SIG-M5 (cell line): ENCODE results near the gene TBCEL.
"Not testable (repeated sequence)": the region's sequence is repeated elsewhere in the genome, so short reads cannot be mapped to it uniquely, and the experiment has no call there.

ENCODE experiments used
- DNase-seq: peaks from one replicate; lab custom pipeline; 2025; lab: John Stamatoyannopoulos, UW

The TBCEL gene

DNA sequence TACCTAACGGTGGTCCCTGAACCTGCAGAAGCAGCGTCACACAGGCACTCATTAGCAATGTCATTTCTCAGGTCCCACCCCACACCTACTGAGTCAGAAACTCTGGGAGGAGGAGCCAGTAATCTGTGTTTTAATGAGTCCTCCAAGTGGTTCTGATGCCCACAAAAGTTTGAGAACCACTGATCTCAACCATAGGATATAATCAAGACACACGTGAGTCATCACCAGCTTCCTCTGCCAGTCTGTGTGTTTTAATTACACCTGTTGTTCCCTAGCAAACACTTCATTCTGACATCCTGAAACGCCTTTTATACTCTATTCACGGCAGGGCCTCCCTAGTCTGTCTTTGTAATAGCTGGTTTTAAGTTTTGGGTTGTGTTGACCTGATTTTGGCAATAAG lies 82.9 kb downstream of the TBCEL start:
- no peak for DNase-seq

DNA sequence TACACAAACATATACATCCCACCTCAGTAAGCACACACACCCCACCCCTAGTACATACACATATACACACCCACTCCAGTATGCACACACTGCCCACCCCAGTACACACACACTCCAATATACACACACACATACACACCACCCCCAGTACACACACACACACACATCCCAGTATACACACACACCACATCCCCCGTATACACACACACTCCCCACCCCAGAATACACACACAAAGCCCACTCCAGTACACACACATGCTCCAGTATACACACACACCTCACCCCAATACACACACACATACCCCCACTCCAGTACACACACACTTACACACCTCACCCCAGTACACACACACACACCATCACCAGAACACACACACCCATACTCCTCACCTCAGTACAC lies 84.5 kb downstream of the TBCEL start:
- no peak for DNase-seq

DNA sequence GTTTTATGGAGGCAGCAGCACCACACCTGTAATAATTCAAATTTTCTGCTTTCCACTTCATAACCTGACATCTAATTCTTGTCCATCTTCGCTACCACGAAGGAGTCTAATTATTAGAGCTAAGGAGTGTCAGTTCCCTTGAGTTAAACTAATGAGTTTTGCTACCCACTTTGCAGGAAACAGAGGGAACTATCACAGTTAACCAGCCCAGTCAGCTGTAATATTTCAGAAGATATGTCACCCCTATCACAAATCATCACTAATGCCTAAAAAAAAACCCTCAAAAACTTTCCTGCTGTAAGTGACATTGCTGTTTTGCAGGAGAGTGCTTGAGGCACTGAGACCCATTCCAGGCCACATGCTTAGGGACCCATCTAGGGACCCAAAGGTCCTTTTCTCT lies 85.6 kb downstream of the TBCEL start:
- DNase-seq: no peak

DNA sequence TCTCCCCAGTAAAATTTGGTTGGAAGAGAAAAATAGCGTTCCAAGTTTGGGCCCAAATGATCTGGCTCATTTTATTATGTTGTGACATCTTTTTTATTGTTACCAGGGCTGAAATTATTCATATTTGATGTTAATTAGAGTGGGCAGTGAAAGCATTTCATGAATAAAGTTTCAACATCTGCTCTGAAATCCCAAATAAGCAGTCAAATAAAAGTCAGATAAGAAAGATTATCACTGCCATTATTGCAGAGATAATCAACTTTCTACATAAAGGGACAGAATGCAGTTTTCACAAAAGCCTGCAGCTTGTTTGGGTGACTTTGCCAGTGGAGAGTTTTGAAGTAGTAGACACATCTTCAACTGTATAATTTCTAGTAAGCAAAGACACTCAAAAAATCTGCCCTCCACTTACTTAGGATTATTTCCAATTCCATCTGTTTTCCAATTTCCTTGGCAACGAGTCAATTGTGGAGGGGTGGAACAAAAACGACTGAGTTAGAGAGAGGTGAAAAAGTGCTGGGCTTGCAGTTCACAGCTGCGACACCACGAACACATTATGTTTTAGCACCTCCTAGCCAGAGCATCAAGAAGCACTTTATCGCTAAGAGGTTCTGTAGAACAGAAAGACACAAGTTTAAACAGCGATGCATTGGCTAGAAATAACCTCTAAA lies 86.1 kb downstream of the TBCEL start:
- DNase-seq: no peak

DNA sequence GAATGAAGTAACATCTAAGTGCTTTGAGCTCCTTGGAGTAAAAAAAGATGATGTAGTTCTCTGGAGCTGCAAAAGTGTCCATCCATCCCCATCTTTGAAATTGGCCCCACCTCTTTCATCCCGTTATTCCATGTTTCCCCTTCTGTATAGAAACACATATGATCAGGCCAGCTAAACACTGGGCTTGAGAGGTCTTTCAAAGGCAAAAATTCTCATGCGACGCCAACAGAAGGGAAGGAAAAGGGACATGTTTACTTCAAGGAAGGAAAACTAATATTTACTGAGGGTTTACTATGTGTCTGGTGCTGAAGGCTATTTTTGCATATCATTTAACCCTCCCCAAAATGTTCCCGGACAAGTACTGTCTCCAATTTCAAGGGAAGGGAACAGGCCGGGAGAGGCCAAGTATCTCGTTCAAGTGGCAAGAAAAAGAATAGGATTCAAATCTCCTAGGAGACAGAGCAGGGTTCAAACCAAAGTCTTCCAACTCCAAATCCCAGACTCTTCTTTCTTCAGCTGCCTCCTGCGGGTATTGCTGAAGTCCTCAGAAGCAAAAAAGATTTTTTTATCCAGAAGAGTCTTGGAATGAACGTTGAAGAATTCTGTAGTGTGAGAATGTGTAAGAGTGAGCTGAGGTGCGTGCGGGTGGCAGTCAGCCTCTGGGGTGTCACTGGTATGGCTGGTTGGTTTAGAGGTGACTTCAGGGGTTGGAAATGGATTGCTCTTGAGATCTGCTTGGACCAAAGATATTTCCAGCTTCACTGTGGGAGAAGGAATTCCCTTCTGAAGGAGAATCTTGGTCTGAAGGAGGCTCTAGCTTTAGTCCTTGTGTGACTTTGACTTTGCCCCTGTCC lies 87.2 kb downstream of the TBCEL start:
- DNase-seq: no peak

DNA sequence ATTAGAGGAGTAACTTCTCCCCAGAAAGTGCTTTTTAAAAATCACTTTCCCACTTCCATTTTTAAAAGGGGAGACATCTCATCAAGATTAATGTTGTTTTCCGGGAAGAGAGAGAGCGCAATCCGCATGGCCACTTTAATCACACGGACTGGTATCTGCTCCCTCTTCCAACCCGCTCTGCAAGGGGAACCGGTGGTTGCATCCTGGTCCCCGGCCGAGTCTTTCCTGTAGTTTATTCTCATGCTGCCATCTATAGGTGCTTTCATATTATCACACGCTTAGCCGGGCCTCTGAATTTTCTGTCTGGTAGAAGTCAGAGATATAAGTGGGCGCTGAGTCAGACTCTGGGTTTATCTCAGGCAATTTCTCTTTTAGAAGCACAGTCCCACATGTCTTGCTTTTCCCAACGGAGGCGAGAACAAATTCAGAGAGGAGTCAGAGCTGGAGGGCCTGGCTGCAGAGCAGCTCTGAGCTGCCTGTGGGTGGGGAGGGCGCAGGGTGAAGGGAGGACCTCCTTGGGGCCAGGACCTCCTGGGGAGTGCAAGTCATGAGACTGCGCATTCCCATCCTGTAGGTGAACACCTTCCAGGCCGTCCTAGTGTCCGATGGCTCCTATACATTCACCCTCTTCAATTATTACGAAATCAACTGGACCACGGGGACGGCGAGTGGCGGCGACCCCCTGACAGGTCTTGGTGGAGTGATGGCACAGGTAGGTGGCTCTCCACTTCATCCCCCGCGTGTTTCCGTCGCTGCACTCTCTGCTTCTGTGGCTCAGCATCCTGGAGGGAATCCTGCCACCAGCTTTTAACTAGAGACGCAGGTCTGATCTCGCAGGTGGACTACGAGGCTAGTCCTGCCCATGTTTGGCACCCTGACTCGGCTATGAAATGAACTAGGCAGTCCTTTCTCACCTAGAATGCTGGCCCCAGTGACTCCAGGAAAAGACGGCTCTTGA lies 88.9 kb downstream of the TBCEL start:
- no peak for DNase-seq

DNA sequence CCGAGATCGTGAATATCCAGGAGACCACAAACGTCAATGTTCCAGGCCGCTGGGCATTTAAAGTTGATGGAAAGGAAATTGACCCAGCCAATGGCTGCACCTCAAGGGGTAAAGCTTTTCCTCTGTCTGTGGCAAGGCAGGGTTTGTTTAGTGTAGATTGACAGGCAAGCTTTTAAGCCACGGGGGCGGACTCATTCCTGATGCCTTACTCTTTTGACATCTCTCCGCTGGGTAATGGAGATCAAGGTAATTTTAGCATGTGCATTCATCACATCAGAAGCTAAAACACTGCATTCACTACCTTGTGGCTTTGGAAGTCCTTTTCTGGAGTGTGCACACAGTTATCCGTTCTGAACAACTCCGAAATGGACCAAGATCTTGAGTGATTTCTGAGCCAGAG lies 89.7 kb downstream of the TBCEL start:
- no peak for DNase-seq

DNA sequence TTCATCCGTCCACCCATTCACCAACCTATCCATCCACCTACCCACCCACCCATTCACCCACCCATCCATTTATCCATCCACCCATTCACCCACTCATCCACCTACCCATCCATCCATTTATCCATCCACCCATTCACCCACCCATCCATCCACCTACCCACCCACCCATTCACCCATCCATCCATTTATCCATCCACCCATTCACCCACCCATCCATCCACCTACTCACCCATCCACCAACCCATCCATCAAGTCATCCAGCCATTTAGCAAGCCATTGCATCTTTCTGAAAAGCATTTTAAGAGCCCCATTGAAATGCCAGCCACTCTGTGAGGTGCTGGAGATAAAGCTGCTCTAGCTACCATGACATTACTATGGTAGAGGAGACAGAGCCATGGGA lies 91.1 kb downstream of the TBCEL start:
- DNase-seq: not testable (repeated sequence)

DNA sequence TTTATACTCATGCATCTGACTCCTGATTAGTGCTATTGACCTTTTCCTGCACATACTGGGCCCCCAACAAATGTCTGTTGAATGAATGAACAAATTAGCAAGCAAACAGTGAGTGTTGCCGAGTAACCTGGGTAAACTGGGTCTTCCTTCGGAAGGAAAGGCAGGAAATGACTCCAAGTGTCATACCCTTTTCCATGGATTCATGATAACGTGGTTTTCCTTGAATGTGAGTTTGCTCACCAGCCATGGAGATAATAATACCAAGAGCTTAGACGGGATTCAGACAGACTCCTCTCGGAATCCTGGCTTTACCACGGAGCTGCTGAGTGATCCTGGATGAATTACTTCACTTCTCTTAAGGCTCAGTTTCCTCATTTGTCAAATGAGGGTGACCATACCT lies 93.9 kb downstream of the TBCEL start:
- no peak for DNase-seq

DNA sequence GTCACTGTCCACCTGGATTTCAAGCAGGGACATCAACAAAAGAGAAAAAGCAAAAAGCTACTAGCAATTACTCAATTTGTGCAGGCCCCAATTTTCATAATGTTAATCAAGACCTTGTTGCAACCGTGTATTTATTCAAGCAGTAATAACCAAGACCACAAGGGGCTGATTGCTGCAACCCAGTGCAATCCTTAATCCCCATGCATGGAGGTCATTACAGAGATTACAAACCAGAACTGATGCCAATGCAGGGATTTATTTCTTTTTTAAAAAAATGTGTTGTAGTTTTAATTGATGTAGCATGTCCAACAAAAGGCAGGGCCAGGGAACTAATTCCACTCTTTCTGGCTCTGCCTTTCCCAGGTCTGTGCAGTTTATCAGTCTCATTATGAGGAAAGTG lies 95.5 kb downstream of the TBCEL start:
- DNase-seq: no peak

DNA sequence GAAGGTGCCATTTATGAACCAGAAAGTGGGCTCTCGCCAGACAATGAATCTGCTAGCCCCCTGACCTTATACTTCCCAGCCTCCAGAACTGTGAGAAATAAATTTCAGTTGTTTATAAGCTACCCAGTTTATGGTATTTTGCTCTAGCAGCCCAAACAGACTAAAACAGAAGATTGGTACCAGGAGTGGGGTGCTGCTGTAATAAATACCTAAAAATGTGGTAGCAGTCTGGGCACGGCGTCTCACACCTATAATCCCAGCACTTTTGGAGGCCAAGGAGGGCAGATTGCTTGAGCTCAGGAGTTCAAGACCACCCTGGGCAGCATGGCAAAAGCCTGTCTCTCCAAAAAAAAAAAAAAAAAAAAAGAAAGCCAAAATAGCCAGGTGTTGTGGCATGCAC lies 98.4 kb downstream of the TBCEL start:
- DNase-seq: no peak

DNA sequence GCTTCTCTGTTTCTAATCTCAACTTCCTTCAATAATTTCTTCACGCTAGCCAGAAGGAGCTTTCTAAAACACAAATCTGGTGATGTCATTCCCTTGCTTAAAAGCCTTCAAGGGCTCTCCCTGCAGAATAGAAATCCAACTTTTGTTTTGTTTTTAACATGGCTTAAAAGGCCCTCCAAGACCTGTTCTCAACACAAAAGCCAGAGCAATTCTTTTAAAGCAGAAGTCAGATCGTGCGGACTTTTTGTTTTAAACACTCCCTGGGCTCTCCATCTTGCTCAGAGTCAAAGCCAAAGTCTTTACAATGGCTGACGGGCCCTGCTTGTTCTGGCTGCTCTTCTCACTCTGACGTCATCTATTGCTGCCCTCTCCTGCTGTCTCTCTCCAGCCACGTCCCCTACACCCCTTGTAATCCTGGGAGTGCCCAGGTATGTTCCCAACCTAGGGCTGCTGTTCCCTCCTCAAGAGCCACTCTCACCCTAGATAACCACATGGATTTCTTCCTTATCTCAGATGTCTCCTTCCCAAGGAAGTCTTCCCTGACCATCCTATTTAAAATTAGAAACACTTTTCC lies 99.7 kb downstream of the TBCEL start:
- no peak for DNase-seq

DNA sequence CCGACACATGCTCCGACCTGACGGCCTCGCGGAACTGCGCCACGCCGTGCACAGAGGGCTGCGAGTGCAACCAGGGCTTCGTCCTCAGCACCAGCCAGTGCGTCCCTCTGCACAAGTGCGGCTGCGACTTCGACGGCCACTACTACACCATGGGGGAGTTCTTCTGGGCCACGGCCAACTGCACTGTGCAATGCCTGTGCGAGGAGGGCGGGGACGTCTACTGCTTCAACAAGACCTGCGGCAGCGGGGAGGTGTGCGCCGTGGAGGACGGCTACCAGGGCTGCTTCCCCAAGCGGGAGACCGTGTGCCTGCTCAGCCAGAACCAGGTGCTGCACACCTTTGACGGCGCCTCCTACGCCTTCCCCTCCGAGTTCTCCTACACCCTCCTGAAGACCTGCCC lies 103.9 kb downstream of the TBCEL start:
- DNase-seq: no peak

DNA sequence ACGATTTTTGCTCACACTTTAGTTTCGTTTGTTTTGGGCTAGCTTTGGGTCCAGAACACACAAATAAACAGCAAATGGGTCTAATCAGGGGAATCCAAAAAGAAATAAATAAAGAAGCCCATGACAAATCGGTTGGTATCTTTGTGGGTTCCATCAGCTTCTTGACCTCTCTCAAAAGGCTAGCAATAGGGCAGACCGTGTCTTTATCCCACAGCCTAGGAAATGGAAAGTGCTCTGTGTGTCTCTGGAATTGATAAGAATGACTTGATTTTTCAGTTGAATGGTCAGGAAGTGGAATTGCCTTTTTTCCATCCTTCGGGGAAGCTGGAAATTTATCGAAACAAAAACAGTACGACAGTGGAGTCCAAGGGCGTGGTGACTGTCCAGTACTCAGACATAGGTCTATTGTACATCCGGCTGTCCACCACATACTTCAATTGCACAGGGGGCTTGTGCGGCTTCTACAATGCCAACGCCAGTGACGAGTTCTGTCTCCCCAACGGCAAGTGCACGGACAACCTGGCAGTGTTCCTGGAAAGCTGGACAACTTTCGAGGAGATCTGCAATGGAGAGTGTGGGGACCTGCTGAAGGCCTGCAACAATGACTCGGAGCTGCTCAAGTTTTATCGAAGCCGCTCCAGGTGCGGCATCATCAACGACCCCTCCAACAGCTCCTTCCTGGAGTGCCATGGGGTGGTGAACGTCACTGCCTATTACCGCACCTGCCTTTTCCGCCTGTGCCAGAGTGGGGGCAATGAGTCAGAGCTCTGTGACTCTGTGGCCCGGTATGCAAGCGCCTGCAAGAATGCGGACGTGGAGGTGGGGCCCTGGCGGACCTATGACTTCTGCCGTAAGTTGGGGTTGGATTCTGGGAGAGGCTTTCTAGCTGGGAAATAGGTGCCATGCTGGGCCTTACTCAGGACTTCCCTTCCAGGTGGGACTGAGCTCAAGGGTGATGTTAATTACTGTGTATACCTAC lies 105.7 kb downstream of the TBCEL start:
- no peak for DNase-seq

DNA sequence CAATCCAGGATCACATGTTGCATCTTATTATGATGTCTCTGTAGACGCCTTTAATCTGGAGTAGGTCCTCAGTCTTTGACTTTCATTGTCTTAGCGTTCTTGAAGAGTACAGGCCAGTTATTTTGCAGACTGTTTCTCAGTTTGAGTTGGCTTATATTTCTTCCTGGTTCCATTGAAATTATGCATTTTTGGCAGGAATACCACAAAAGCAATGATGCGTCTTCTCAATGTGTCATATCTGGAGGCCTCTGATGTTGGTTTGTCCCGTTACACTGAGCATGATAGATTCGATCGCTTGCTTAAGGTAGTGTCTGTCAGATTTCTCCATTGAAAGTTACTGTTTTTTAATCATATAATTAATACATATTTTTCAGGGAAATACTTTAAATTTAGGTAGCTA lies 107.8 kb downstream of the TBCEL start:
- no peak for DNase-seq

DNA sequence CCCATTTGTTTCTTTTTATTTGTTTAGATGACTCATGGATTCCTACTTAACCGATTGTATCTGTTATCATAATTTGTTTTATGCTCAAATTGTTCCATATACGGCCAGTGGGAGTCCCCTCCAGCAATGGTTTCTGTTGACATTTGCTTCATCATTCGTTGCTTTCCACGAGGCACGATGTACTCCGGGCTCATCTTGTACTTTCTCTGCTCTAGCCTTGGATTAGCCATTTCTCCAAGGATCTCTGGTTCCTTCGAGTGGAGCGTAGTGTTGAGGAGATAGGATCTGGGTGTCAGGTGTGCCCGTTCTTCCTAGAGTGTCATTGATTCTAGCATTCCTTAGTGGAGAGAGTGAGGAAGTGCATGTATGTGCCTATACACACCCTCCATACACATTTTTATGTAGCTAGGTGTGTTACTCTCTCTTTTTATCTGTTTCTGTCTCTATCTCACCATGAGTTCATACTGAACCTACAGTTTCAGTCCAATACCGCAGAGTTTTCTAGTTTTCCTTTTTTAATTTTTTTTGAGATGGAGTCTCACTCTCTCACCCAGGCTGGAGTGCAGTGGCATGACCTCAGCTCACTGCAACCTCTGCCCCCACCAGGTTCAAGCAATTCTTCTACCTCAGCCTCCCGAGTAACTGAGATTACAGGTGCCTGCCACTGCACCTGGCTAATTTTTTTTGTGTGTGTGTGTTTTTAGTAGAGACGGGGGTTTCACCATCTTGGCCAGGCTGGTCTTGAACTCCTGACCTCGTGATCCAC lies 108.5 kb downstream of the TBCEL start:
- no peak for DNase-seq

DNA sequence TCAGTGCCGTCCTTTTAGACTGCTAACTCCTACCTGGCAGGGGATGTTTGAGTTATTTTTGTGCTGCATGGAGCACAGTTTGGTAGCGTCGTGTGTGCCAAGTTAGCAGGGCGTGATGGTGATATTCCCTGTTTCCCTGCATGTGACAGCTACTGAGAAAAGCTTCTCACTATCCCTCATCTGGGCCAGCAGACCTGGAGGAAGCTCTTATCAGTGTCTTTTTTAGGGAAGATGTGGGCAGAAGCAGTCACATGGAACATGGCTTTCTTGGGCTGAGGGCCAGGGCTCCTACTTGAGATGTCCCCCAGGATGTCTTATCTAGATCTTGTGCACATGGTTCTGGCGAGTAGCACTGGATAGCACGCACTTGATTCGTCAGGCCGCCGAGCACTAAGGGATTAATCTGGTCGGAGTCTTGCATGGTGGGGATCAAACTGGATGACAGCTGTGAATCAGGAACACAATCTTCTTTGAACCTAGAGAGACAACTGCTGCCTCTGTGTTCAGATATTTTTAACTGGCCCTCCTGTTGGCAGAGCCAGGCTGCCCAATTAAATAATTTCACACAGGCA lies 110.9 kb downstream of the TBCEL start:
- no peak for DNase-seq

DNA sequence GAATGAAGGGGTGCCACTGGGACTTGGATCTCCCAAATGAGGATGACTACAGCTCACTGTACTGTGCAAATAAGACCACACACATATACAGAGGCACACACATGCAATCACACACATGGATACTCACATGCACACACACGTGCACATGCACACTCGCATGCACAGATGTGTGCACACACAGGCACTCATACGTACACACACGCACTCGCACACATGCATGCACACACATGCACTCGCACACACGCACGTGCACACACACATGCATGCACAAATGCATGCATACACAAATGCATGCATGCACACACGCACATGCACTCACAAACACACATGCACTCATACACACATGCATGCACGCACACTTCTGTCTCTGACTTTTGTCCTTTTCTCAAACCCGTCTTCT lies 113.1 kb downstream of the TBCEL start:
- no peak for DNase-seq

DNA sequence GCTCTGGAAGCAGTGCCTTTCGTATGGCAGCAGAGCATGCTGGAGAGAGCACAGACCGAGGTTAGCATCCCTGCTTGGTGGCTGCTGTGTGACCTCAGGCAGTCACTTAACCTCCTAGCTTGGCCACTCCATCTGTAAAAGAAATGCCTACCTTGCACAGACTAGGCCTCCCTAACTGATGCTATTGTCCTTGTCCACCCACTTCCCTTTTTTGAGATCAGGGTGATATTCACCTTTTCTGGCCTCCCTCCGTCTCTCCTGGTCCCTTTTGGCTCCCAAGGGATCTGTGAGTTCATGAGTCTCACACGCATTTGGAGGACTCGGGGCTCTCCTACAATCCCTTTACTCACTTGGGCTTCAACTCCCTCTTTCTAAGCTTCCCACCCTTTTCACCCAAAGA lies 114.4 kb downstream of the TBCEL start:
- no peak for DNase-seq

DNA sequence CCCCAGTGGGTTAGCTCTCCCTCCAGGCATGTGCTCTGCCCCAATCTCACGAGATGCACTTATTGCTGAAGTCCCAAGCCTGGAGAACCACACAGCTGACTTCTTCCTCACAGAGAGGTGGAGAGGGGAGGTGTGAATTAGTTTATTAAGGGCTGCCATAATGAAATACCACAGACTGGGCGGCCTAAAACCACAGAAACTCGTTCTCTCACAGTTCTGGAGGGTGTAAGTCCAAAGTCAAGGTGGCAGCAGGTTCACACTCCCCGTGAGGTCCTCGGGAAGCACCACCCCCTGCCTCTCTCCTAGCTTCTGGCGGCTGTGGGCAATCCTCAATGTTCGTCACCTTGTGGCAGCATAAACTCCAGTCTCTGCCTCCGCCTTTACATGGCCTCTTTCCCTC lies 116.5 kb downstream of the TBCEL start:
- no peak for DNase-seq
